DND-41 (cell line): Measurements from ENCODE around the gene TMEM45A.

Source experiments
- CTCF ChIP-seq: IDR thresholded peaks from 2 replicates; pipeline ENCODE4 v1.5.1; 2012; ENCODE audit warnings: borderline replicate concordance, low read length, moderate library complexity, mild to moderate bottlenecking; ENCODE audit not compliant: poor library complexity, severe bottlenecking; ENCODE audit errors: extremely low read depth
- EZH2 ChIP-seq: IDR thresholded peaks from 3 replicates; pipeline ENCODE4 v1.6.1; 2012; ENCODE audit warnings: borderline replicate concordance, low read depth, mild to moderate bottlenecking, moderate library complexity, low read length, inconsistent platforms; ENCODE audit not compliant: severe bottlenecking

- TF ChIP-seq EZH2 (no peak), CTCF (no peak)
Observed at GRCh38 chr3:100492059-100493006, at the start of gene TMEM45A.
